ENCODE results near the gene BAIAP2.
"Not testable (repeated sequence)": the region's sequence is repeated elsewhere in the genome, so short reads cannot be mapped to it uniquely, and the experiment has no call there.

BAIAP2 gene

DNA sequence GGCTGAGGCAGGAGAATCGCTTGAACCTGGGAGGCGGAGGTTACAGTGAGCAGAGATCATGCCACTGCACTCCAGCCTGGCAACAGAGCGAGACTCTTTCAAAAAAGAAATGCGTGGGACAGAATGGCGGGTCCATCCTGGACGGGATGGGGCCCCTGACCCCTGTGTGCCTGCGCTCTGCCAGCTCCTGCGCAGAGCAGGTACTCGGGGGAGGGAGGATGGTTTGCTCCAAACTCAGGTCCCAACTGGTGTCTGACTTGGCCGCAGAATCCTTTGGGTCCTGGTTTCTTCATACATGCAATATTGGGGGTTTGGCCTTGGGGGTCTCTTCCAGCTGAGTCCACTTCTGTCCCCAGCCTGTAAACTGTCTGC is 33.0 kb upstream of the BAIAP2 start:
- no peak for DNase-seq (ENCODE audit: low spot score)

DNA sequence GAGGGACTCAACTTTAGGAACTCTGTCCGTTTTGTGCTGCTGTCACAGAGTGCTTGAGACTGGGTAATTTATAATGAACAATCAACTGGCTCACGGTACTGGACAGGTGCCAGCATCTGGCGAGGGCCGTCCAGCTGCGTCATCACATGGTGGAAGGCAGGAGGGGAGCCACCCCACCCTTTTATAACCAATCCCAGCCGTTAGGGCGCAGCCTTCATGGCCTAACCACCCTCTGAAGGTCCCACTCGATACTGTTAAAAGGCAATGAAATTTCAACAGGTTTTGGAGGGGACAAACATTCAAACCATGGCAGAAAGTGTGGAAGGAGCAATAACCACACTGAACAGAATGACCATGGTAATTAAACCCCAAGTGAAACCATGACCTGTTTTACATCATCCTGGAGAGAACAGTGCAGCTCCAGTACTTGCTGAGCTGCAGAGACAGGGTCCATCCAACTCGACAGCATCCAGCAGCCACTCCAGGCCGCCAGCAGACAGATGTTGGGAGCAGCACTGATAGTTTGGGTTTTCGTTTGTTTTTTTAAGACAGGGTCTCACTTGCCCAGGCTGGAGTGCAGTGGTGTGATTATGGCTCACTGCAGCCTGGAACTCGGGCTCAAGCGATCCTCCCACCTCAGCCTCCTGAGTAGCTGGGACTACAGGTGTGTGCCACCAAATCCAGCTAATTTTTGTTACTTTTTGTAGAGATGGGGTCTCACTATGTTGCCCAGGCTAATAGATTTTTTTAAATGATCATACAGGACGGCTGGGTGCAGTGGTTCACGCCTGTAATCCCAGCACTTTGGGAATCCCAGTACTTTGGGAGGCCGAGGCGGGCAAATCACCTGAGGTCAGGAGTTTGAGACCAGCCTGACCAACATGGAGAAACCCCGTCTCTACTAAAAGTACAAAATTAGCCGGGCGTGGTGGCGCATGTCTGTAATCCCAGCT is 32.3 kb upstream of the BAIAP2 start:
- DNase-seq (ENCODE audit: low spot score): peak; percentile 44

DNA sequence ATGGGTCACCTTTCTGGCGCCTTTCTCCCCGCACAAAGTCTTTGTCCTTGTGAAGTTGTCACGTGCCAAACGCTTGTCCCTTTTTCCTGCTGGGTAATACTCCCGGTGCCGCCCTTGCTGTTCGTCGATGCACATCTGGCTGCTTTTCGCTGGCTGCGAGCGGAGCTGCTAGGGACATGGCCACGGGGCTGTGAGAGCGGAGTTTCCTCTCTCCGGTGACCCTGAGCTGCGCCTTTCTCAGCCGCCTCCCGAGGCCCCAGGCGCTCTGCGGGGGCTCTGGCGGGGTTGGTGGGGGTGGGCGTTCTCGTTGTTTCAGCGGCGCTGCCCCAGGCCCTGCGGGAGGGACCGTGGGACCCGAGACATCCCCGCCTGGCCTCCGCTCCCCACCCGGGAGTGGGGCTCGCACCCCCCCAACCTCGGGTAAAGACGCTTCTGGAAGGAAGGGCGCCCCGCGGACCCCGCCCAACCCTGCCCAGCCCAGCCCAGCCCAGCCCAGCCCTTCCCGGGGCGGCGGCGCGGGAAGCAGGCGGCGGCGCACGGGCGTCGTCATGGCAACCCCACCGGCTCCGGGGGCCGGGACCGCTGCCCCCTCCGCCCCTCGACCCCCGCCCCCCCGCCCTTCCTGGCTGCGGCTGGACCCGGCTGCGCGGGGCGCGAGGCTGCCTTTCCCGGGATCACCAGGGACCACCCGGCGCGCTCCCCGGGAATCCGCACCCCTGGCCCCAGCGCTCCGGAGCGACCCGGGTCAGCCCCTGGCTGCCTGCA is 31.1 kb upstream of the BAIAP2 start:
- no peak for DNase-seq (ENCODE audit: low spot score)

DNA sequence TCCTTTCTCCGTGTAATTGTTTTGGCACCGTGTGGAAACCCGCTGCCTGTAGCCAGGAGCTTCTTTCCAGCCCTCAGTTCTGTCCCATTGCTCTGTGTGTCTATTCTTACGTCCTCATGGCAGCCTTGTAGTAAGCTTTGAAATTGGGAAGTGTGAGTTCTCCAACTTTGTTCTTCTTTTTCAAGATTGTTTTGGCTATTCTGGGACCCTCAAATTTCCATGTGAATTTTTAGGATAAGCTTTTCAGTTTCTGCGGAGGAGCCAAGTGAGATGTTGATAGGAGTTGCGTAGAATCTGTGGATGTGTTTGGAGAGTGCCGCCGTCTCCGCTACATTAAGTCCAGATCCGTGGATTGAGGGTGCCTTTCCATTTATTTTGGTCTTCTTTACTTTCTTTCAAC is 28.1 kb upstream of the BAIAP2 start:
- DNase-seq (ENCODE audit: low spot score): no peak

DNA sequence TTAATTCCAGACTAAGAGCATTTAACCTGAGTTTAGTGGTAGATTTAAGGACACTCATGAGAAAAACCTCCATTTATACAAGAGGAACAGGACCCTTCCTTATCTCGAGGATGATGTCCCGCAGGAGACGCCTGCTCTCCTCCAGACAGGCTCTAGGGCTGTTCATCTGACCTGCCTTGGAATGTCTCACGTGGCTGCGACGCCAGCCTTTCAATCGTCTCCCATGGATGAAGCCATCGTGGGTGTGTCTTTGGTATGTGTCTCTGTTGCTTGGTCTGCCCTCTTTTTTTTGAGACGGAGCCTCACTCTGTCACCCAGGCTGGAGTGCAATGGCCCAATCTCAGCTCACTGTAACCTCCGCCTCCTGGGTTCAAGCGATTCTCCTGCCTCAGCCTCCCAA is 26.8 kb upstream of the BAIAP2 start:
- no peak for DNase-seq (ENCODE audit: low spot score)

DNA sequence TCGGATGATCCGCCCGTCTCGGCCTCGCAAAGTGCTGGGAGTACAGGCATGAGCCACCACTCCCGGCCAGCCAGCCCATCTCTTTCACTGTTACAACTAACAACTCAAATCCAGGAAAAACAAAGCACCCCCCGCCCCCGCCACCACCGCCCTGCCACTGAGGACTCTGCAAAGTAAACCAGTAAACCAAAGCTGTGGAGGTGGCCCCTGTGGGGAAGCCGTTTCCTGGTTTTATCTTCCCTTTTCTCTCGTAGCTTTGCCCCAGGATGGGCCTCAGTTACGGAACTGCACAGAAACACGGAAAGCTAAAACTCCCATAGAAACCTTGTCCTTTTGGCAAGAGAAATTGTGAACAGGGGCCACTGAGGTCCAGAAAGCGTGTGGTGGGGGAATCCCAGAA is 25.8 kb upstream of the BAIAP2 start:
- no peak for DNase-seq (ENCODE audit: low spot score)

DNA sequence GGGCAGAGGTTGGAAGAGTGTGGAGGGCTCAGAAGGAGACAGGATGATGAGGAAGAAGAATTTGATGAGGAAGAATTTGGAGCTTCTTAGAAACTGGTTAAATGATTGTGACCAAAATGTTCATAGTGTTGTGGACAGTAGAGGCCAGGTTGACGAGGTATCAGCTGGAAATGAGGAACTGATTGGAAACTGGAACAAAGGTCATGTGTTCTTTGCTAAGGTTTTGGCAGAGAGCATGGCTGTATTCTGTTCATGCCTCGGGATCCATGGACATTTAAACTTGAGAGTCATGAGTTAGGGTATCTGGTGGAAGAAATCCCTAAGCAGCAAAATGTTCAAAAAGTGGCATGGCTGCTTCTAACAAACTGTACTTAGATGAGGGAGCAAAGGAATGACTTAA is 24.0 kb upstream of the BAIAP2 start:
- DNase-seq (ENCODE audit: low spot score): no peak

DNA sequence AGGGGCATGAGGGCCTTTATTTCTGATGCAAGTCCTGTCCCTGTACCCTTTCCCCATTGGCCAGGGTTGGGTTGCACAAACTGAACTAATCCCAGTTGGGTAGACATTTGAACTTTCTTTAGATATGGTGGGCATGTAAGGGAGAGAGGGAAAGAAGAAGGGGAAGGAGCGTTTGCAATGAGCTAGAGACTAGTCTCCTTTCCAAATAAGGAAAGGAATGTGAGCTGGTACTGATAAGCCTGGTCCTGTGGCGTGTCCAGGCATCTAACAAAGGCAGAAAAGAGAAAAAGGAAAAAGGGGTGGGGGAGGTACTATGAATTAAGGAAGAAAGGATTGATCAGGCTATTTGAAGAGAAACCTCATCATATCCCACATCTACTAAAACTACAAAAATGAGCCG is 23.0 kb upstream of the BAIAP2 start:
- no peak for DNase-seq (ENCODE audit: low spot score)

DNA sequence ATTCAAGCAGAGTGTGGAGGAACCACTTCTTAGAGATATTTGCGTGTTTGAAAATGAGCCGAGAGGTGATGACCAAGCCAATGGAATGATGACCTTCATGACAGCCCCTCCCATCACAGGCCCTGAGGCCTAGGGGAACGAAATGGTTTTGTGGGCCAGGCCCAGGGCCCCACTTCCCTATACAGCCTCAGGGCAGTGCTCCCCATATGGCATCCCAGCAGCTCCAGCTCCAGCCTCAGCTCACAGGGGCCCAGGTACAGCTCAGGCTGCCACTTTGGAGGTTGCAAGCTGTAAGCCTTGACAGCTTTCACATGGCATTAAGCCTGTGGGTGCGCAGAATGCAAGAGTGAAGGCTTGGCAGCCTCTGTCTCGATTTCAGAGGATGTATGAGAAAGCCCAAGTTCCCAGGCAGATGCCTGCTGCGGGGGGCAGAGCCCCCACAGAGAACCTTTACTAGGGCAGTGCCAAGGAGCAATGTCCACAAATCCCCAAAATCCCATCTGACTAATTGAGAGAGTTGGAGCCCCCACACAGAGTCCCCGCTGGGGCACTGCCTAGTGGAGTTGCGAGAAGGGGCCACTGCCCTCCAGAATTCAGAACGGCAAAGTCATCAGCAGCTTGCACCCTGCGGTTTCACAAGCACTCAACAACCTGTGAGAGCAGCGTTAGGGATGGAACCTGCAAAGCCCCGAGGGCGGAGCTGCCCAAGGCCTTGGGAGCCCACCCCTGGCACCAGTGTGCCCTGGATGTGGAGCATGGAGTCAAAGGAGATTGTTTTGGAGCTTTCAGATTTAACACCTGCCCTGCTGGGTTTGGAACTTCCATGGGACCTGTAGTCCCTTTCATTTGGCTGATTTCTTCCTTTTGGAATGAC is 22.1 kb upstream of the BAIAP2 start:
- no peak for DNase-seq (ENCODE audit: low spot score)

DNA sequence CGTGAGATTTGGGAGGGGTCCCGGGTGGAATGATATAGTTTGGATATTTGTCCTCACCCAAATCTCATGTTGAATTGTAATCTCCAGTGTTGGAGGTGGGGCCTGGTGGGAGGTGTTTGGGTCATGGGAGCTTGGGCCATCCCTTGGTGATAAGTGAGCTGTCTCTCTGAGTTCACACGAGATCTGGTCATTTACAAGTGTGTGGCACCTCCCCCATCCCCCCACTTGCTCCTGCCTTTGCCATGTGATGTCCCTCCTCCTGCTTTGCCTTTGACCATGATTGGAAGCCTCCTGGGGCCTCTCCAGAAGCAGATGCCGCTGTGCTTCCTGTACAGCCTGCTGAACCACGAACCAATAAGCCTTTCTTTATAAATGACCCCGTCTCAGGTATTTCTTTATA is 21.3 kb upstream of the BAIAP2 start:
- DNase-seq (ENCODE audit: low spot score): no peak

DNA sequence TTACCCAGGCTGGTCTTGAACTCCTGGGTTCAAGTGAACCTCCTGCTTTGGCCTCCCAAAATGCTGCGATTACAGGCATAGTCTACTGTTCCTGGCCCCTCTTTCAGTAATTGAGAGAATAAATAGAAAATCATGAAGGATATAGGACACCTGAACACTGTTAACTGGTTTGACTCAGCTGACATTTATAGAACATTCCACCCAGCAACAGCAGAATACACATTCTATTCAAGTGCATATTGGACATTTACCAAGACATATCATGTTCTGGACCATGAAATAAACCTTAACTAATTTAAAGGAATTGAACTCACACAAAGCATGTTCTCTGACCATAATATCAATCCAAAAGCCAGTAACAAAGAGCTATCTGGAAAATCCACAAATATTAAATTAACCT is 19.8 kb upstream of the BAIAP2 start:
- DNase-seq (ENCODE audit: low spot score): no peak

DNA sequence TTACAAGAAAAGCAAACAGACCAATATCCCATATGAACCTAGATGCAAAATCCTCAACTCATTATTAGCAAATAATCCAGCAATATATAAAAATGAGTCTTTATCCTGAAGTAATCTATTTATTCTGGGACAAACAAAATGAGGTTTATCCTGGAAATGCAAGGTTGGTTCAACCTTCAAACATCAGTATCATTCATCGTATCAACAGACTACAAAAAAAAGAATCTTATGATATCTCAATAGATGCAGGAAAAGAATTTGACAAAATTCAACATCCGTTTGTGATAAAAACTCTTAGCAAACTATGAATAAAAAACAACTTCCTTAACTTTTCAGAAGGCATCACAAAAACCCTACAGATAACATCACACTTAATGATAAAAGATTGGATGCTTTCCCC is 18.4 kb upstream of the BAIAP2 start:
- no peak for DNase-seq (ENCODE audit: low spot score)

DNA sequence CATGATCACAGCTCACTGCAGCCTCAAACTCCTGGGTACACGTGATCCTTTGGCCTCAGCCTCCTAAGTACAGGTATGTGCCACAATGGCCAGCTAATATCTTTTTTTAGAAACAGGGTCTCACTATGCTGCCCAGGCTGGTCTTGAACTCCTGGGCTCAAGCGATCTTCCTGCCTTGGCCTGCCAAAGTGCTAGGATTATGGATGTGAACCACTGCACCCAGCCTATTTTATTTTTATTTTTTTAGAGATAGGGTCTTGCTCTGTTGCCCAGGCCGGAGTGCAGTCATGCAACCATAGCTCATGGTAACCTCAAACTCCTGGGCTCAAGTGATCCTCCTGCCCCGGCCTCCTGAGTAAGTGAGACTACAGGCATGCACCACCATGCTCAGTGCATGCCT is 17.6 kb upstream of the BAIAP2 start:
- DNase-seq (ENCODE audit: low spot score): not testable (repeated sequence)

DNA sequence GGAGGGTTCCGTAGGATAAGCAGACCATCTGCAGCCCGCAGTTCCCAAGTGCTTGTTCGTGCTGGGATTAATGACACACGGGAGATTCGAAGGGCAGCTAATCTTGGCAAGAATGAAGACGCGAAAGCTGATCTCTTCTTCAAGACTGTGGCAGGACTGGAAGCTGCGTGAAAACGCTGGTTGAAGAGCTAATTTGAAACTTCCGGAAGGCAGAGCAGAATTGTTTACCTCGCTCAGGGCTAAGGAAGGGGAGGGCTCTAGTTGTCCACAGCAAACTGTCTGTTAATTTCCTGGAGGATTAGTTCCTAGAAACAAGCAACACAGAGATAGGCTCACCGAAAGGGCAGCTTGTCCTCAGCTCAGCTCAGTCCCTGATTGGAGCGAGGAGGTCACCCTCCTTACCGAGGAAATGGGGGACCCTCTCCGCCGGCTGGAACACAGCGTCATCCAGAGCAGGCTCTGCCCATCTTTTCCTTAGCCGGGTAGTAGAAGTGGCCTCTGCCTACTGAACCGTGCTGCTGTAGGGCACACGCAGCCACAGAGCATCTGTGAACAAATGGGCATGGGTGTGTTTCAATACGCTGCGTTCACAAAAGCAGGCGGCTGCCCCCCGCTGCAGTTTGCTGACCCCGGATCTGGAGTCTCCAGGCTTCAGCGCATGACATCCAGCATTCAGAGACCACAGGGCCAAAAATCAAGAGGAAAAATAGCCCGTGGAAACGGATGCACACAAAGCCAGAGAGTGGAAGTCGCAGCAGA is 16.7 kb upstream of the BAIAP2 start:
- no peak for DNase-seq (ENCODE audit: low spot score)

DNA sequence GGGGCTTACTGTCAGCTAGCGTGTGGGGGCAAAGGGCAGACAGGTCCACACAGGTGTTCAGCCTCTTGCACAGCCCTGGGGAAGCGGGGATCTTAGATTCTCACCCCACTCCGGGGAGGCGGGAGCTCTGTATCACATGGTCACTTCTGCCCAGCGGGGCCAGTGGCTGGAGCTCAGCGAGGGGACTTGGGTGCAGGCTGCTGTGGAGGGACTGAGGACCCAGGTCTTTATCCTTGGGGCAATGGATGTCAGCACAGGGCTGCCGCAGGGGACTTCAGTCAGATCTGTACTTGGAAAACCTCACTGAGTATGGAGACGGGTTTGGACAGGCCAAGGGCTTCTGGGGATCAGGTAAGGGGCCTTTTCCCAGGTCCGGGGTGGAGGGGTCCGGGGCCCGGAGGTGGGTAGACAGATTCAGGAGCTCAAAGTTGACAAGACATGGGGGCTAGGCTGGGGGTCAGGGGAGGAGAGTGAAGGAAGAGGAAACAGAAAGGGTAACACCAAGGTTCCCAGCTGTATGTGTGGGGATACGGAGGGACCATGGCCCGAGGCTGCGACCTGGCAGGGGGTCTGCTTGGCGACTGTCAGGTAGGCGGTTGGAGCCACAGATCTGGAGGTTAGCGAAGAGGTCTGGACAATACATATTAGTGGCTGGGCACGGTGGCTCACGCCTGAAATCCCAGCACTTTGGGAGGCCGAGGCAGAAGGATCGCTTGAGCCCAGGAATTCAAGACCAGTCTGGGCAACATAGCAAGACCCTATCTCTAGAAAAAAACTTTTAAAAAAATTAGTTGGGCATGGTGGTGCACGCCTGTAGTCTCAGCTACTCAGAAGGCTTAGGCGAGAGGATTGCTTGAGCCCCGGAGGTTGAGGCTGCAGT is 15.1 kb upstream of the BAIAP2 start:
- DNase-seq (ENCODE audit: low spot score): no peak

DNA sequence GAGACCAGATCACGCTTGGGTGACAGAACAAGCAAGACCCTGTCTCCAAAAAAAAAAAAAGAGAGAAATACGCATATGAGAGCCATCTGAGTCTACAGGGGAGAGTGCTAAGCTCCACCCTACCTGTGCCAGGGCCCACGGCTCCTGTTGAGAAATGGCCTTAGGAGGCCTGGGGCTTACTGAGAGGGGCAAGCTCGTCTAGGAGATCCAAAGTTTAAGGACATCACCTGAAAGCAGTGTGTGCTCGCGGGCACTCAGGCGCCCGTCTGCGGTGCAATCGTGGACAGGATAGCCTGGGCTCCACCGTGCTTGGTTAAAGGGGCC is 14.5 kb upstream of the BAIAP2 start:
- no peak for DNase-seq (ENCODE audit: low spot score)

DNA sequence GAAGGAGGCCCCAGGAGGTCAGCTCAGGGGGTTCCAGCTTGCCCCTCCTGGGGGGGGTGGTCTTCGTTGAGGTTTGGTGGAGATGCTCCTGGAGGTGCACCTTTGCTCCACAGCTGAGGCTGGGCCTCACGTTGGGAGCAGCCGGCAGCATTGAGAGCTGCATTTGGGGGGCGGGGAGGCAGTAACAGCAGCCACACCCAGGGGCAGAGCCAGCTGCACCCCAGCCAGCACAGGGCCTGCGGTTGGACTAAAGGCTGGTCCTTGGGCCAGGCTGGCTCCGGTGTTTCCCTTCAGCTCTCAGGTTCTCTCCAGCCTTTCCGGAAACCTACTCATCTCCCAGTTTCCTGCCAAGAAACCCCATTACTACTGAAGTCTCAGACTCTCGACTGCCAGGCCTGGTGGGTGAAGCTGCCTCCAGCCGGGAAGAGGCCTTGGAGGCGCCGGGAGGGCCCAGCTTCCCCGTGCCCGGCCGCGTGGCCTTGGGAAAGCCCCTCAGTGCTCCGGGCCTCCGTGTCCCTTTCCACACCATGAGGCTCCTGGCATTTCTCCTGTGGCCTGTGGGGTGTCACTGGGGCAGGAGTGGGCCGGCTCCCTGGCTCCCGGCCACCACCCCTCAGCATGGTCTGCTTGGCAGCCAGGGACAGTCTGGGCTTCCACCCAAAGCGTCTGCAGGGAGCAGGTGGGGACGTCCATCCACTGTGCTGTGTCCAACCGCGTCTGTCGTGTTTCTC is 14.0 kb upstream of the BAIAP2 start:
- DNase-seq (ENCODE audit: low spot score): no peak

DNA sequence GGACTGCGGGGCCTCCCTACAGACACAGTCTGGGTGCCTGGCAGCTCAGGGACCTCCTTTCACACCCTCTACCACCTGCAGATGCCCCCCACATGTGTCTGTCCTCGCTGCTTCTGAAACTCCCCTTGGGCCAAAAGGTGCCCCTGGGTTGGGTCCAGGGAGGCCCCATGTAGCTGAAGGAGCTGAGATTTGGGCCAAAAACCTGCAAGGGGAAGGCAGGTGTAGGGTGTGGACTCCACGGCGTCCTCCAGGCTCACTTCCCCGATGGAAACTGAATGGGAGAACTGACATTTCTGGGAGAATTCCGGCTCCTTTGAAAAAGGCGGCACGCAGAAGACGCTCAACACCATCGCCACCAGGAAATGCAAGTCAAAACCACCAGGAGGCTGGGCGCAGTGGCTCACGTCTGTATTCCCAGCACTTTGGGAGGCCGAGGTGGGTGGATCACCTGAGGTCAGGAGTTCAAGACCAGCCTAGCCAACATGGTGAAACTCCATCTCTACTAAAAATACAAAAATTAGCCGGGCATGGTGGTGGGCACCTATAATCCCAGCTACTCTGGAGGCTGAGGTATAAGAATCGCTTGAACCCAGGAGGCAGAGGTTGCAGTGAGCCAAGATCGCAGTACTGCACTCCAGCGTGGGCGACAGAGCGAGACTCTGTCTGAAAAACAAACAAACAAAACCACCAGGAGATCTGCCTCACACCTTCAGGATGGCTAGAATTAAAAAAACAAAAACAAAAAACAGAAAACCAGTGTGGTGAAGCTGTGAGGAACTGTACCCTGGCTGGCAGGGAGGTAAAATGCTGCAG is 13.2 kb upstream of the BAIAP2 start:
- no peak for DNase-seq (ENCODE audit: low spot score)

DNA sequence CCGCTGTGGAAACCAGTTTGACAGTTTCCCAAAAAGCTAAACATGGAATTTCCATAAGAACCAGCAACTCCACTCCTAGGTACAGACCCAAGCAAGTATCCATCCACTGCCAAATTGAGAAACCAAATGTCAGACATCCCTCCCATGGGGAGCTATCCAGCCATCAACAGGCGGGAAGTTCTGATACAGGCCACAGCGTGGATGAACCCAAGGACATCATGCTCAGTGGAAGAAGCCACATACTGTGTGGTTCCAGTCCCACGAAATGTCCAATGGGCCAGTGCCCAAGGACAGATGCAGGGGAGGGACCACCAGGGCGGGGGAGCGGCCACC is 12.6 kb upstream of the BAIAP2 start:
- no peak for DNase-seq (ENCODE audit: low spot score)

Measured in globus pallidus (tissue), 1 donor.